Stomach (tissue), 4 donors: Measurements from ENCODE around the gene ACTN4.
"Not testable (repeated sequence)": the region's sequence is repeated elsewhere in the genome, so short reads cannot be mapped to it uniquely, and the experiment has no call there.

Experiments used
- CTCF ChIP-seq, 7 experiments: fragments of 450-650 bp in 4 of 7; fragments of 200-600 bp in 3 of 7; sonication (generic) in 3 of 7; IDR thresholded peaks; one replicate each; pipeline ENCODE4 v1.5.1; 2016 to 2019; ENCODE audit warnings: antibody characterized with exemption in 7 of 7, control low read depth in 2 of 7, mild to moderate bottlenecking in 1 of 7
- EP300 ChIP-seq: sonication (generic); formaldehyde crosslinking; IDR thresholded peaks from one replicate; pipeline ENCODE4 v1.6.1; 2017; ENCODE audit warnings: antibody characterized with exemption
- POLR2A ChIP-seq, 4 donors: fragments of 450-650 bp; IDR thresholded peaks; one replicate each; pipeline ENCODE4 v1.6.1; 2016; ENCODE audit warnings: antibody characterized with exemption in 4 of 4, control low read depth in 2 of 4, mild to moderate bottlenecking in 1 of 4, moderate library complexity in 1 of 4
- POLR2AphosphoS5 ChIP-seq, 3 donors: sonication (generic); formaldehyde crosslinking; IDR thresholded peaks; one replicate each; pipeline ENCODE4 v1.6.1; 2016; ENCODE audit warnings: antibody characterized with exemption in 3 of 3

GRCh38 chr19:38631301-38631700, 16.1 kb upstream of the ACTN4 start:
- TF ChIP-seq POLR2AphosphoS5 (IDR thresholded peaks at IDR 0.05); CTCF (IDR thresholded peaks at IDR 0.05); POLR2A (IDR thresholded peaks at IDR 0.05); EP300: not testable (repeated sequence)
